GM12874 (cell line): ENCODE data around the gene ZNF441.

Source experiments
- TF ChIP-seq, protein P1 (sequence below): IDR thresholded peaks from 2 replicates; pipeline ENCODE4 v1.5.1; 2011; ENCODE audit warnings: low read depth, mild to moderate bottlenecking, control low read depth, low read length, moderate library complexity; ENCODE audit not compliant: insufficient read depth

The ZNF441 gene

DNA sequence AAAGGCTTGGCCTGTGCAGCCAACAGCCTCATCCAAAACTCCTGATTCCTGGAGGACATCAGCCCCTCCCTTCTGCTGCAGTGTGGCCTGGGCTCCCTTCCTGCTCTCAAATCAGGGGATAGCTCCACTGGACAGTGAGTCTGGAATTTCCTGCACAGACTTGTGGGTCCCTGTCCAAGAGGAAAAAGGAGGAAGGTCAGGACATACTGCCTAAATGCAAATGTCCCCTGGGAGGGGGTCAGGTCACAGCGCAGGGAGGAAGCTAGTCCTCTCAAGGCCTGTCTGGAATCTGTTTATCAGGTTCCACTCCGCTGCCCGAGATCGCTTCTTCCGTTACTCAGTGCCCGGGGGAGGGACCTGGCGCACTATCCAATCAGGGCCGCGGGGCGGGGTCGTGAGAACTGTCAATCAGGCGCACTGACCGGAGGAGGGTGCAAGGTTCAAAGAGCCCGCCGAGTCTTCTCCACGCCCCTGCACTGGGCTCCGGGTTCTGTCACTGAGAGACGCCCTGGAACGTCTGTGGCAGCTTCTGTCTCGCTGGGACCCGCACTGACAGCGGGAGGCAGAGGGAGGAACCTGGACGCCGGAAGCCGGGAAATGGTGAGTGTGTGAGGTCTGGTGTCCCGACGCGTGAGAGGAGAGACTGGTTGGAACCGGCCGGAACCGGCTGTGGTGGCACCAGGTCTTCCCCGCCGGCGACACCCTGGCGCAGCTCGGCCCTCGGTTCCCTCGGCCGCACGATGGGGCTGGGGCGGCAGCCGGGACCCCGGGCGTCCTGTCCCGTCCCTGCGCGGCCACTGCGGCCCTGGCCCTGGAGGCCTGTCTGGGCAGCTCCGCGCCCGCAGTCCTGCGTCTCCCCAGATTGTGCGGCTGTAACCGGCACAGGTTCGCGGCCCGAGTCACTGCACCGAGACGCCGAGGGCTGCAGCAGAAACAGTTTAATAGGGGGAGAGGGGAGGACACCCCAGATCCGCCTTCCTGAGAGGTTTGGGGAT lies at the start of gene ZNF441:
ZNF441 (plus strand) TSS at position 404 of the 995 bp plus-strand sequence; CDS start at position 598, 194 bp downstream.
- TF ChIP-seq, protein P1, sequence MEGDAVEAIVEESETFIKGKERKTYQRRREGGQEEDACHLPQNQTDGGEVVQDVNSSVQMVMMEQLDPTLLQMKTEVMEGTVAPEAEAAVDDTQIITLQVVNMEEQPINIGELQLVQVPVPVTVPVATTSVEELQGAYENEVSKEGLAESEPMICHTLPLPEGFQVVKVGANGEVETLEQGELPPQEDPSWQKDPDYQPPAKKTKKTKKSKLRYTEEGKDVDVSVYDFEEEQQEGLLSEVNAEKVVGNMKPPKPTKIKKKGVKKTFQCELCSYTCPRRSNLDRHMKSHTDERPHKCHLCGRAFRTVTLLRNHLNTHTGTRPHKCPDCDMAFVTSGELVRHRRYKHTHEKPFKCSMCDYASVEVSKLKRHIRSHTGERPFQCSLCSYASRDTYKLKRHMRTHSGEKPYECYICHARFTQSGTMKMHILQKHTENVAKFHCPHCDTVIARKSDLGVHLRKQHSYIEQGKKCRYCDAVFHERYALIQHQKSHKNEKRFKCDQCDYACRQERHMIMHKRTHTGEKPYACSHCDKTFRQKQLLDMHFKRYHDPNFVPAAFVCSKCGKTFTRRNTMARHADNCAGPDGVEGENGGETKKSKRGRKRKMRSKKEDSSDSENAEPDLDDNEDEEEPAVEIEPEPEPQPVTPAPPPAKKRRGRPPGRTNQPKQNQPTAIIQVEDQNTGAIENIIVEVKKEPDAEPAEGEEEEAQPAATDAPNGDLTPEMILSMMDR, result no peak

DNA sequence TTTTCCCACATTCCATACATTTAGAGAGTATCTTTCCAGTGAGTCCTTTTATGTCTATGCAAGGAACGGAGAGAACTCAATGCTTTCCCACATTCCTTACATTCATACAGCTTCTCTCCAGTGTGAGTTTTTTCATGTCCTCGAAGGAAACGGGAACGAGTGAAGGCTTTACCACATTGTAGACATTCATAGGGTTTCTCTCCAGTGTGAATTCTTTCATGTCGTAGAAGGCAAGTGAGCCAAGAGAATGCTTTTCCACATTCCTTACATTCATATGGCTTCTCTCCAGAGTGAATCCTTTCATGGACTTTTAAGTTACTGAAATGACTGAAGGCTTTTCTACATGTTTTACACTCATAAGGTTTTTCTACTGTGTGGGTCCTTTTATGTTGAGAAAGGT lies 45.1 kb upstream of the ZNF441 start:
- TF ChIP-seq, protein P1, result no peak

GRCh38 chr19:11722414-11722813 lies 44.4 kb upstream of the ZNF441 start:
- TF ChIP-seq, protein P1, result no peak

- TF ChIP-seq, protein P1, result no peak
These were observed 37.2 kb upstream of the ZNF441 start for GRCh38 chr19:11729586-11729985.

GRCh38 chr19:11735375-11735774 lies 31.4 kb upstream of the ZNF441 start:
- TF ChIP-seq, protein P1, result no peak

- TF ChIP-seq, protein P1, result no peak
These were observed 30.1 kb upstream of the ZNF441 start for GRCh38 chr19:11736696-11737095.

GRCh38 chr19:11737964-11738745 lies 28.6 kb upstream of the ZNF441 start:
- TF ChIP-seq, protein P1, result no peak
